Heart left ventricle (tissue), 13 donors: ENCODE results near the gene DOK1.

Experiments
- POLR2A ChIP-seq, 2 donors: fragments of 450-650 bp; IDR thresholded peaks; one replicate each; pipeline ENCODE4 v1.6.1; 2017; ENCODE audit warnings: antibody characterized with exemption in 2 of 2, mild to moderate bottlenecking in 2 of 2, moderate library complexity in 2 of 2
- TF ChIP-seq, protein P1 (sequence below), 12 donors: fragments of 200-600 bp; sonication (generic) in 4 of 12; IDR thresholded peaks; one replicate each; pipeline versions ENCODE4 v1.5.0 to v1.8.0; 2018 to 2022; ENCODE audit warnings: antibody characterized with exemption in 12 of 12, mild to moderate bottlenecking in 5 of 12
- donor health status: ischemic (EF 13 %, LVEDD 7.1; RV severe dilation, severe dysfunction).
- donor health status: DM: no; HTN: yes; CAD: no.
- donor health status: DM: no; HTN: no; CAD: no.
- donor health status: ischemic (EF 25% LVEDD 6.9; RV normal size, moderate dysfunction).
- donor health status: ischemic (EF 25% LVEDD 5.7; RV mildly dilated, moderate dysfunction).
- donor health status: ischemic (EF 35%, LVEDD 5.7; RV mildly dilated, moderate dysfunction).
- donor health status: nonischemic (EF 11% LVEDD 7.7; RV severe dilation, severe dysfunction).
- donor health status: DM: yes; HTN: yes; CAD: no.
- donor health status: PGD.
- donor health status: ischemic (EF 29% LVEDD 5.4; RV normal size, mild dysfunction).
- donor health status: nonischemic (EF 23%, LVEDD 6.1; RV moderate dilation, normal function).

DNA sequence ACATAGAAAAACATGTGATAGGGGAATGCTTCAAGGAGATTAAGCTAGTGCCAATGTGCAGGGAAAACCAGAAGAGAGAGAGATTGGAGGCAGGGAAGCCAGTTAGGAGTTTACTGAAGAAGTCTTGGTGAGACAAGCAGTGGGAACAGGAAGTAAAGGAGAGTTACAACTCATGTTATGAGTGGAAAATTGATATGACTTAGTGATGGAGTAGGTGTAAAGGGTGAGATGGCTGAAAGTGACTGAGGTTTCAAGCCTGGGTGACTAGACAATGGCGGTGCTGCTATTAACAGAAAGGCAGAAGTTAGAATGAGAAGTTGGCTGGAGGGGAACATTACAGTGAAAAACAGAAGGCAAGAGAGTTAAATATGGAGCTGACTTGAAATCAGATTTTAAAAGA, 16.5 kb downstream of the DOK1 start:
- TF ChIP-seq POLR2A (IDR thresholded peaks at IDR 0.05), result no peak
- TF ChIP-seq, protein P1, sequence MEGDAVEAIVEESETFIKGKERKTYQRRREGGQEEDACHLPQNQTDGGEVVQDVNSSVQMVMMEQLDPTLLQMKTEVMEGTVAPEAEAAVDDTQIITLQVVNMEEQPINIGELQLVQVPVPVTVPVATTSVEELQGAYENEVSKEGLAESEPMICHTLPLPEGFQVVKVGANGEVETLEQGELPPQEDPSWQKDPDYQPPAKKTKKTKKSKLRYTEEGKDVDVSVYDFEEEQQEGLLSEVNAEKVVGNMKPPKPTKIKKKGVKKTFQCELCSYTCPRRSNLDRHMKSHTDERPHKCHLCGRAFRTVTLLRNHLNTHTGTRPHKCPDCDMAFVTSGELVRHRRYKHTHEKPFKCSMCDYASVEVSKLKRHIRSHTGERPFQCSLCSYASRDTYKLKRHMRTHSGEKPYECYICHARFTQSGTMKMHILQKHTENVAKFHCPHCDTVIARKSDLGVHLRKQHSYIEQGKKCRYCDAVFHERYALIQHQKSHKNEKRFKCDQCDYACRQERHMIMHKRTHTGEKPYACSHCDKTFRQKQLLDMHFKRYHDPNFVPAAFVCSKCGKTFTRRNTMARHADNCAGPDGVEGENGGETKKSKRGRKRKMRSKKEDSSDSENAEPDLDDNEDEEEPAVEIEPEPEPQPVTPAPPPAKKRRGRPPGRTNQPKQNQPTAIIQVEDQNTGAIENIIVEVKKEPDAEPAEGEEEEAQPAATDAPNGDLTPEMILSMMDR (IDR thresholded peaks at IDR 0.05), result no peak
